HG02571 (cell line): Measurements from ENCODE around the gene CLCN7.
"Not testable (repeated sequence)": the region's sequence is repeated elsewhere in the genome, so short reads cannot be mapped to it uniquely, and the experiment has no call there.

Experiments used
- ATAC-seq: cut with Tn5 transposase; IDR thresholded peaks from one replicate; pipeline ENCODE4 v1.9.1; 2021; ENCODE audit warnings: mild to moderate bottlenecking, moderate library complexity; ENCODE audit not compliant: unreplicated experiment

Gene CLCN7

DNA sequence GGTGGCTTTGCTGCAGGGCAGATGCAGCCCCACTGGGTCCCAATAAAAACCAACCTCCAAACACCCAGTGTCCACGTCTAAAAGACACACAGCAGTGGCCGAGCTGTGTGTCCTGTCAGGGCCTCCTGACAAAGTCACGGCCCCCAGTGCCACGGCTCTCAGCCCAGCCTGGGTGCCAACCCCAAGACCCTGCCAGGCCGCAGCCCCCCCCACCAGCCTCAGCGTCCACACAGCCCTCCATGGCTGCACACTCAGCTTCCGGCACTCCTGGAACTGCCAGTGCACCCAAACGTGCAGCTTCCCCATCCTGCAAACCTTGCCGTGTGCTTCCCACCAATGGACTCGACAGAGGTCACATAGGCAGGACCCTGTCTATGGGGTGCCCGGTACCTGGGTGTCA lies 26.9 kb downstream of the CLCN7 start:
- ATAC-seq: no peak

DNA sequence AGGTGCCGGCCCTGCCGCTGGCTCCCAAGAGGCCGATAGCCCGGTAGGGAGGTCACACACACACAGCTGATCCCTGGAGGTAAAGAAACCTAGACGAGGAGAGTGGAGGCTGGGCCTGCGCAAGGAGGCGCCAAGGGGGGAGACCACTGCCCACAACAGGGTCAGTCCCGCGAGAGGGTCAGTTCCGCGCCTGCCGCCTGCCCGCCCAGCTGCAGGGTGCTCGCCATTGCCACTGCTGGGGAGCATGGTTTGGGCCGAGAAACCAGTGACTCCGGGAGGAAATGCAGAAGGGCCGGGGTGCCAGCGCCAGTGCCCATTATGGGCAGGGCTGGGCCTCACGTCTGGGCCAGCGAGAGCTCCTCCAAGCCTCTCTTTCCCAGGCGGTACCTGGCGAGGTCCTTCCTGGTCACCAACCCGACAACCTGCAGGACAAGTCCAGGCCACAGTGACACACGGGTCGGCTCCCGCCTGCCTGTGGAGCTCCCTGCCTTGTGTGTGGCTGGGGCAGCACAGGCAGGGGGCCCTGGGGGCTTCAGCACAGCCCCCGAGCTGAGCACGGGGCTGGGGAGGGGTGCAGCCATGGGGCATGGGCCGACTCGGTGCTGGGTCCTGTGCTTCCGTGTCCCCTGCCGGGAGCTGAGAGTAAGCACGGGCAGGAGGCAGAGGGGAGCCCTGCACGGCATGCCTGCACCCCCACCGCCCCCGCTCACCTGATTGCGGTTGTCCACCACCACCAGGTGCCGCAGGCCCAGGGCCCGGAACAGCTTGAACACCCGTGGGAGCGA lies 28.3 kb downstream of the CLCN7 start:
- no peak for ATAC-seq

DNA sequence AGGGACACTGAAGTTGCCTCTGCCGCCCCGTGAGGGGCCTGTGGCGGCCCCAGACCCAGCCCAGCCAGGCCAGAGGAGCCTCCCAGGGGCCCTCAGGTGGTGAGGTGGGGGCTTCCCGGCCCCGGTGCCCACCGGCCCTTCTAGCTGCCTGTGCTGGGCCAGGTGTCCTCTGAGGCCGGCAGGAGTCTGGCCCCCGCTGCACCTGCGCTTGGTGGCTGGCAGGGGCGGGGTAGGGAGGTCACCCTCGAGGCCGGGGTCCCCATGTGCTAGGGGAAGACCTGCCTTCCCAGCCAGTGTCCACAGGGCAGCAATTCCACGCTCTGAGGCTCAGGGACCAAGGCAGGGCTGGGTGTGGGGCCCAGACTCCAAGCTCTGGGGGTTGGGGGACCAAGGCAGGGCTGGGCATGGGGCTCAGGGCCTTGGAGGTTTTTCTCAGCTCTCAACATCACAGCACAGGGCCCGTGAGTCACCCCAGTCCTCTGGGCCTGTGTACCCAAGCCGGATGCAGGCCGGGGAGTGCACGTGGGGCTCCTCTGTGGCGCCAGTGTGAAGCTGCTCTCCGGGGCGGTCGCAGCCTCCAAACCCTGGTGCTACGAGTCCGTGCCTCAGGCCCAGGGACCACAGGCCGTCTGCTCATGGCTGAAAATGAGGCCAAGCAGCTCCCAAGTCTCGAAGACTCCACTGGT lies 29.2 kb downstream of the CLCN7 start:
- no peak for ATAC-seq

DNA sequence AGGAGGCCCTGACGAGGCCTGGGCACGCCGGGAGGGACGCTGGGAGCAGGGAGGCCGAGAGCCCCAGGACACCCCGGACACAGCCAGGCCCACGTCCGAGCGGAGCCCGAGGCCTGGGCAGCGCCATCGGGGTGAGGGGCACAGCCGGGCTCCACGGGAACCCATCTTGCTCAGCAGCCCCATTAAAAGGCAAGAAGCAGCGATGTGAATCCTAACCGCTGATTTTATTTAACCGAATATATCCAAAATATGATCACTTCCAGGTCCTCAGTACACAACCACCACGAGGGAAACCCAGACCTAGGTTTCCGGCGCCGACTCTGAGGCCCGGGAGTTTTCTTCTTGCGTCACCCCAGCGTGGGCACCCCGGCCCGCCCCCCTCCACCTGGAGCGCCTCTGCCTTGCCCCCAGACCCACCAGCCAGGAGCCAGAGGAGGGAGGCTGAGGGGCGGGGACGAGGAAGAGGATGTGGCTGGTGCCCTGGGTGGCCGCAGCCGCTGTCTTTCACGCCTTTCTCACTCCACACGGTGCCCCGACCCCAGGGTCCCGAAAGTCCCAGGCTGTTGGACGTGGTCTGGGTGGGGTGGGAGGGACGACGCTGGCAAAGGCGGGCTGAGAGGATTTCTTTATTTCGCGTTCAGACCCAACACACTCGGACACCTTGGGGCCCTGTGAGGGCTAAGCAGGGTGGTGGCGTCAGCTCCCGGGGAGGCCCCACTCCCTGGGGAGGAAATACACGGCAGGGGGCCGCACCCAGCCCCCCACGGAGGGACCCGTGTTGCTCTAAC lies 29.9 kb downstream of the CLCN7 start:
- no peak for ATAC-seq

DNA sequence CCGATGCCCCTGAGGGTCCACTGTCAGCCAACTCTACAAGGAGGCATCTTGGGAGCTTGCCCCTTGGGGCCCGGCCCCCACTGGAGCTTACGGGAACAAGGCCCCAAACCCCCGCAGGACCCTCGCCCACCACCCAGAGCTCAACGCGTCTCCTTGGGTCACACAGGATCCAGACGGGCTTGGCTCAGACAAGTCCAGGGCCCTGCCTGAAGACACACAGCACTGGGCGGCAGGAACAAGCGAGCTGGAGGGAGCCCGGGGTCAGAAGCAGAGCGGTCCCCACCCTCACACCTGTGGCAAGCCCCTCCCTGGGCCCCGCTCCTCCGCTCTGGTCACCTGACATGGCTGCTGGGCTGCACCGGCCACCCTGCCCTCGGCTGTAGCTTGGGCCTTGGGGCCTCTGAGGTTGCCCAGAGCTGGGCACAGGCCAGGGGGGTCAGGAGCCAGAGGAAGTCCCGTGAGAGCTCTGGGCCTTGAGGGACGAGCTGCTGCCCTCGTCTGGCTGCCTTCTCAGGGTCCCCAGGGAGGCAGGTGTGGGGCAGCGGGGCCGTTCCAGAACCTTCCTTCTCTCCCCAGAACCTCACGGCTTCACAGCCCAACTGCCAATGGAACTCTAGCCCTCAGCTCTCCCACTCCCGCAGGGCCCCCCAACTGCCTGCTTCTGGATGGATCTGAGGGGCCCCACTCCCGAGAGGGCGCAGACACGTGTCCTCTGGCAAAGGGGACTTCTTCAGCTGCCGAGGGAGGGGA lies 30.7 kb downstream of the CLCN7 start, which contains the start of gene CCDC154:
CCDC154 (minus strand) TSS at position 577 of the 750 bp plus-strand sequence; CDS start at position 343, 234 bp downstream.
- ATAC-seq: no peak

DNA sequence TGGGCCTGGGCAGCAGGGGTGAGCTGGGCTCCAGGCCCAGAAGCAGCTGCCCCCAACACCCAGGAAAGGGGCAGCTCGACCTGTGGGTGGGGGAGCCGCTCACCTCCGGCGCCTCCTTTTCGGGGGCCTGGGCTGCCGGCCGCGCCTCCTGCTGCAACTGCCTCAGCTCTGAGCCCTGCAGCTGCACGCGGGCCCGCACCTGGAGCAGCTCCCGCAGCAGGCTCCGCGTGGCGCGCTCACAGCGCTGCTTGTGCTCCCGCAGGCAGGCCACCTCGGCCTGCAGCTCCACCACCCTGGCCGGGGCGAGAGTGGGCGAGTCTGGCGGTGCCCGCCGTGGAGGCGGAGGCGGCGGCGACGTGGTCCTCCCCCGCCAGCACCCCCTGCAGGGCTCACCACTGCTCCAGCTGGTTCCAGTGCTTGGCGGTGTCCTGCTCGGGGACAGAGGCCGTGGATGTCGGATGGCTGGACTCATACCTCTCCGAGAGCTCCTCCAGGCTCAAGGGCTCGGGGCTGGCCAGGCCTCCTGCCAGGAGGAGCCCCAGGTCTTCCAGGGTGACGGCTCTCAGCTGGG lies 31.3 kb downstream of the CLCN7 start:
- no peak for ATAC-seq

DNA sequence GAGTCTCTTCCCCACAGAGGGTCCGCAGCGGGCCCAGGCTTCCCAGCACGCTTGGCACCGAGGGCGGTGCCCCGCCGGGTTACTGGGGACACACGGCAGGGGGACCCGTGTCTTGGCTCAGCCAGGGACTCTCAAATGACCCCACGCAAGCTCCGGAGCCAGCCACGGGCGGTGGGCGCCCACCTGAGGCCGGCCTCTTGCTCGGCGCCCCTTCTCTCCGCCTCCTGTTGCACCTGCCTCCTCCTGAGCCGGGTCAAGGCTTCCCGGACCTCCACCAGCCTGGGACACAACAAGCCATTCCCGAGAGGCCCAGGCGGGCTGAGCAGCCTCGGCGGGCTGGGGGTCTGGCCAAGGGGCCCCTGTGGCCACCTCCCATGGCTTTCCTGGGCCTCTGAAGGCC lies 32.1 kb downstream of the CLCN7 start:
- ATAC-seq: no peak

DNA sequence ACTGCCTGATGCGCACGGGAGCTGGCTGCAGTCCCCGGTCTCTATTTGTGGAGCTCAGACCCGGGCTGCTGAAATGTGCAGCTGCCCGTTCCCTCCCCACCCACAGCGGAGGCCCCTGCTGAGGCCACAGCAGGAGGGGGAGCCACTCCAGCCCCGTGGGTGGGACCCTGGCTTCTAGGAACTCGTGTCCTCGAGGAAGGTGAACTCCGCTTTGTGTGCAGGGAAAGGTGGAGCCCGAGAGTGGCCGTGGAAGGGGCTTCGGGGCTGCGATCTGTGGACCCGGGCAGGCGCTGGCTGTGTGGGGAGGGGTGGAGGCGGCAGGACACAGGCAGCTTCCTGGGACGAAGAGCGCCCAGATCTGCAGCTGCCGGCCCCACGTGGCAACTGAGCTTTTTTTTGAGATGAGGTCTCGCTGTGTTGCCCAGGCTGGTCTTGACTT lies 33.4 kb downstream of the CLCN7 start:
- ATAC-seq: no peak

DNA sequence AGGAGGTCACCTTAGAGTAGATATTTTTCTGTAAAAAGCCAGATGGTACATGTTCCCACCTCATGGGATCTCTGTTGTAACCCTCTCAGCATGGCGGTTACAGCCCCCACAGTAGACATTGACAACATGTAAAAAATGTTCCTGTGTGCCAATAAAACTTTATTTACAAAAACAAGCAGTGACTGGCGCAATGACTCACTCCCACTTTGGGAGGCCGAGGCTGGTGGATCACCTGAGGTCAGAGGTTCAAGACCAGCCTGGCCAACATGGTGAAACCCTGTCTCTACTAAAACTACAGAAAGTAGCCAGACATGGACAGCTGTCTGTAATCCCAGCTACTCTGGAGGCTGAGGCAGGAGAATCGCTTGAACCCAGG lies 35.1 kb downstream of the CLCN7 start:
- ATAC-seq: not testable (repeated sequence)

DNA sequence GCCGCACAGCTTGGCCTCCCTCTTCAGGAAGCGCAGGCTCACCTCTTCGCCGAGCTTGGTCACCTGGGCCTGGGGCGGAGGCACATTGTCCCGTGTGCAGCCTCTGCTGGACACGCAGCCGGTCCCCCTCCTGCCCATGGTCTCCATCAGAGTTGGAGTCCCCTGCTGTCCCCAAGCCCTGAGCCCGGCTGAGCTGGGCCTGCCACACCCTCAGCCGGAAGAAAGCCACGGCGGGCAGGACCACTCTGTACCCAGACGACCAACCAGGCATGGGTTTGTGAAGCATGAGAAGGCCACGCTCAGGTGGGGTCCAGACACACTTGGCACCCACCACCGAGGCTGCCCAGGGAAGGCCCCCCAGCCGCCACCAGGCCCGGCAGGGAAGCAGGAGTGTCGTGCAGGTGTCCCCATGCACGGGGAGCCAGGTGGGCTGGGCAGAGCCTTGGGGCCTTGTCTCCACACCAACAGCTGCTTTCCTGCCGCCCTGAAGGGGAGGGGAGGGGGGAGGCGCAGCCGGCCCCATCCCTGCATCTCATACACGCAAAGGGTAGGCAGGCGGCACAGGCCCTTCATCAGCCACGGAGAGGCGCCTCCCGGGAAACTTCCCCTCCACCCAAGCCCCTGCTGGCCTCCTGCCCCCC lies 35.6 kb downstream of the CLCN7 start:
- ATAC-seq: no peak

DNA sequence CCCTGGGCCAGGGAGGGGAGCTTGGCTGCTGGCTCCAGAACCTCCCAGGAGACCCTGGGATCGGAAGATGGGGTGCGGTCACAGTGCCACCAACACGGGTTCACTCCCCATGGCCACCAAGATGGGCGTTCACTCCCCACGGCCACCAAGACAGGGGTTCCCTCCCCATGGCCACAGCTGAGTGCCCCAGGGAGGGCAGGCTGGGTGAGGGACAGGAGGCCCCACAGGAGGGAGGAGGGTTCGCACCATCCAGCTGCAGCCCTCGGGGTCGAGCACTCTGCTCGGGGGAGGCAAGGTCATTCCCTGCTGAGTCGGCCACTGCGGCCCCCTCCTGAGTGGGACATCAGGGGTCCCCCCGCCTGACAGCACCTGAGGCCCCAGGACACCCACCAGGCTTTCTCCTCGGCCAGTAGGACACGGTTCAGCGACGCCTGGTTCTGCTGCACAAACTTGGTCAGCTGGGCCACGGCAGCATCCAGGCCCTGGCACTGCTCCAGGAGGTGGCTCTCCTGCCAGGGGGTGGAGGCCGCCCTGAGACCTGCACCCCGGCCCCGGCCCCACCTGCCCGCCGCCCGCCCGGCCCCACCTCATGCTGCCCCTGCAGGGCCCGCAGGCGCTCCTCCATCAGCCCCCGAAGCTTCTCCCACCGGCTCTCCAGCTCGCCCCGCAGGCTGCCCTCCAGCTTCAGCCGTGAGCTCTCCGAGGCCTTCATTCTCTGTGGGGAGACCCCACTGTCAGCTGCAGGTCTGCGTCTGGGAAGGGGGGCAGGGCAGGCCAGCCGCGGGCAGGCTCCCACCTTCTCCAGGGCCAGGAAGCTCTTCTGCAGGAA lies 36.4 kb downstream of the CLCN7 start:
- ATAC-seq: no peak

DNA sequence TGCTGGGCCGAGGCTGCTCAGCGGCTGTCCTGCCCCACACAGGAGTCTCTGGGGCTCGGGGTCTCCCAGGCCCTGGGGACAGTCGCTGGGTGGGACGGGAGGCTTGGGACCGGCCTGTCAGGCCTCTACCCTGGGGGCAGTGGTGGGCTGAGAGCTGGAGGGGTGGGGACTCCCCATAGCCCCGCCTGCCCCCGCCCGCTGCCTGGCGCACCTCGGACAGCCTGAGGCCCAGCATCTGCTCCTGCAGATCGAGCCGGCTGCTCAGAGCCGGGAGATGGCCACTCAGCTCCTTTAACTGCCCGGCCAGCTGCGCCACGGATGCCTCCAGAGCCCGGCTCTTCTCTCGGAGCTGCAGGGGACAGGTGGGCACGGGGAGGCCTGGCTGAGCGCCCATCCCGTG lies 37.2 kb downstream of the CLCN7 start:
- no peak for ATAC-seq

DNA sequence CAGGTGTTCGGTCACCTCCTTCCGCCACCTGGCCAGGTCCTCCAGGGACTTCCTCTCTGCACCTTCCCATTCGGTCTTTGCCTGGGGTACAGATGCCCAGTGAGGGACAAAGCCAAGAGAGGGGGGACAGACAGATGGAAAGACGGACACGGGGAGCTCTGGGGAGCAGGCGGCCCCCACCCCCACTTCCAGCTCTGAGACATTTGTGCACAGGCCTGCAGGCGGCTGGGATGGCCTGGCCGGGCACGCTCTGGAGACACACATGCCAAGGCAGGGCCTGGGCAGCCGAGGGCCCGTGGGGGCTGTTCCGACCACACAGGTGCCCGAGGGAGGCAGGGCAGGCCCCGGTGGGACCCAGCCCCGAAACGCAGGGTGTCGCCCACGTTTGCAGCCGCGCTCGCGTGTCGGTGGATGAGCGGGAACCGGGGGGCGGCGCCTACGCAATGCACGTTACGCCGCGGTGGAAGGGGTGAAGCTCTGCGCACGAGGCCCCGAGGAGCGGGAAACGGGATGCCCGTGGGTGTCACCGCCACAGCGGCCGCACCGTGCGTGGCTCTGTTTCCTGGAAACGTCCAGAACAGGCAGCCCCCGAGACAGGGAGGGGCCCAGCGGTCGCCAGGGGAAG lies 38.0 kb downstream of the CLCN7 start:
- no peak for ATAC-seq

DNA sequence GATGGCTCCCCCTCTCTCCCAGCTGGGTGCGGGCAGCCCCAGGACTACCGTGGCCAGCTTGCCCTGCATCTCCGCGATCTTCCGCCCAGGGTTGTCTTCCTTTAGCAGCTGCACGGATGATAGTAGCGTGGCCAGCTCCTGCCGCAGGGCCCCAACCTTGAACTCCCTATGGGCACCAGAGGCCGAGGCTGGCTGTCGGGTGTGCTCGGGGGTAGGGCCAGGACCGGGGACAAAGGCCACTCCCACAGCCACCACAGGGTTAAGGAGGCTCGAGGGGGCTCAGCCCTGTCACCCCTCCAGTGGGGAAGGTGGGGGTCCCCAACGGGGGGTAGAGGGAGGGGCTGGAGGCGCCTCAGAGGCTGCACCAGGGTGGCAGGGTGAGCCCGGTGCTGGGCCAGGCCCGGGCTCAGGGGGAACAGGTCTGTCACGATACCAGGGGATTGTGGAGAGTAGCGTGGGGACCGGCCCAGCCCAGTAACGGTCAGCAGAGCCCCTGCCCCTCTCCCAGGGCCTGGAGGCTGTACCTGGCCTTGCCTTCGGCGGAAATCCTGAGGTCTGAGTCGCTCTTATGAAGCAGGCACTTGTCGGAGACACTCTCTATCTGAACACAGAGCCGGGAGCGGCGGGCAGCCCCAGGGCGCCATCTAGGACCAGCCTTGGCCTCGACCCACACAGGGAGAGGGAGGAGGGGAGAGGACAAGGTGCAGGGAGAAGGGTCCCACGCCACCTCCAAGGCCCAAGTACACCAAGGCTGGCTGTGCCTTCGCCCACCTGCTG lies 38.7 kb downstream of the CLCN7 start:
- ATAC-seq: no peak

DNA sequence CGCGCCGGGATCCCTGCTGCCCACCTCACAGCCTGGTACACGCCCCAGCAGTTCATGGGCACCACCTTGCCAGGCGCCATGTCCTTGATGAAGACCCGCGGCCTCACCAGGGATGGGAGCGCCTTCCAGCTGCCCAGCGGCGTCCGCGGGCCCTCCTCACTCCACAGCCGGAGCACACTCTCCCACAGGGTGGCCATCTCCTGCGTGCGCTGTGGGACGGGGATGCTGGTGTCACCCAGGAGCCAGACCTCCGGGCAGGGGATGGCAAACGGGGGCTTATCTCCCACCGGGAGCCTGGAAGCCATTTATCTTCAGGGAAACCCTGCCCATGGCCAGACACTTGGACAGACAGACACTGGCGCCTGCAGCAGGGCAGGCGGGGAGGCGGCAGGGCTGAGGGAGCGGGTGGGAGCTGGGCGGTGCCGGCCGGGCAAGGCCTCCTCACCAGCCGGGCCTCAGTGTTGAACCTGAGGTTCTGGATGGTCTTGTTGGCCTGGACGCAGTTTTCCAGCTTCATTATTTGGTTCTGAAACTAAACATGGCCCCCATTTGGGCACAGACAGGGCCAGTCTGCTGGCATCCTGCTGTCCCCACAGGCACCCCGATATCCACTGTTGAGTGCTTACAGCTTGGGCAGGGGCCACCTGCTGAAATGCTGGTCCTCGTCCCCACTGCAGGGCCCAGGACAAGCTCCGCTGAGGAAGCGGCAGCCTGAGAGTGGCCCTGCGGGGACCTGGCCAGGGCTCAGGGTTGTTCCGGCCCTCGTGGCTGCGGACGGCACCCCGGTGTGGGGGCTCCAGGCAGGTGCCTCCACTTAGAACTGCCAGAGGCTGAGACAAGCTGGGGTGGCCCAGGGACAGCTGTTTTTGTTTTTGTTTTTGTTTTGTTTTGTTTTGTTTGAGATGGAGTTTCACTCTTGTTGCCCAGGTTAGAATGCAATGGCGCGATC lies 39.9 kb downstream of the CLCN7 start:
- no peak for ATAC-seq

DNA sequence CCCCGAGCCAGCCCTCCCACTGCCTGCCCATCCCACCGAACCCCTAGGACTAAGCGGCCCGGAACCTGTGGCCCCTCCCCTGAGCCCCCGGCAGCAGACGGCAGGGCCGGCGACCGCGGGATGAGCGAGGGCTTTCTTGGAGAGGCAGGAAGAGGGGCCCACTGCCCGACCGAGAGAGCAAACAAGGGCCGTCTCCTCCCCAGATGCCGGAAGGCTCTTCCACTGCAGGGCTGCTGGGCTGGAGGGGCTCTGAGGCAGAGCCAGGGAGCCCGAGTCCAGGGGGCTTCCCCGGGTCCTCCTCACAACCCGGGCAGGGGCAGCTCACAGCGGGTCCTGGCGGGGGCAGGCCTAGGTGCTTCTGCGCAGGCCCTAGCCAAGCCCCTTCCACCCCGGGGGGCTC lies 41.1 kb downstream of the CLCN7 start:
- no peak for ATAC-seq

DNA sequence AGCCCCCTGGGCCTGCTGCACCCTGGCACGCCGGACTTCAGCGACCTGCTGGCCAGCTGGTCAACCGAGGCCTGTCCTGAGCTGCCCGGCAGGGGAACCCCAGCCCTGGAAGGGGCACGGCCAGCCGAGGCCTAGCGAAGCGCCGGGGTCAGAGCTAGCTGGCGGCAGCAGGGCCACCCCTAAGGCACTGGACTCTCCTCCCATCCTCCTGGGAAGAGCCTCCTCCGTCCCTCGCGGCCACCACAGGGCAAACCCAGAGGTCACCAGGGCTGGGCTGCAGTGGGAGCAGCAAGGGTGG lies 41.6 kb downstream of the CLCN7 start:
- no peak for ATAC-seq
